ENCODE measurements around the gene STK35. TPM values are rescaled to one million over a fixed set of nuclear protein-coding genes. Genes with fewer than 3 reads are reported as not detected.

The STK35 gene
- total and polyA plus RNA-seq, 7 donors: 2.5 to 8.3 (median 4.8) TPM

DNA sequence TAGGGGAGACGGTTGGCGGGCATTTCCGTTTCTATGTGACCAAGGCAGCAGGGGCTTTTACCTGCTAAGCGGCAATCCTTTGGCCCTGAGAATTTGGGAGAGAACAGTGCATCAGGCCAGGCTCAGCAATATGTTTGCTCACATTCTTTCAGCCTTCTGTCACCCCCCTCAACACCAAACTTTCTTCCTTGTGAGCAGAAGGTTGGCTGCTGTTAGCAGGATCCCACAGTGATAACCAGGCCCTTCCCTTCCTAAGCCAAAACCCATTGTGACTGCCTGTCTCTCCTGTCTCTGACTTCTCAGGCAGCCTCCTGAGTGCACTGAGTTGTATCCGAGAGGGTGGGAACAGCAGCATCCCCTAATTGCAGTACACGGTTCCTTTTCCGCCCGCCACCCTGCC, 43.7 kb downstream of the STK35 start:
- Histone ChIP-seq H3K4me3 (no peak overlapping the region), H3K27me3 (ENCODE audit: insufficient read depth in 3 of 3, low read length in 2 of 3) (no peaks in the 10 kb centered on the region), H3K4me1 (peaks cover 29% of the 10 kb centered on the region), H3K36me3 (ENCODE audit: insufficient read depth in 1 of 2, low read depth in 1 of 2) (peaks cover 0 to 32% of the 10 kb centered on the region in 2 donors), H3K27ac (no peak overlapping the region), H3K9me3 (no peaks in the 10 kb centered on the region)
- intact Hi-C loops (cut with DNase I): no loop called here
- no peak for ATAC-seq
- TF ChIP-seq, protein P1, sequence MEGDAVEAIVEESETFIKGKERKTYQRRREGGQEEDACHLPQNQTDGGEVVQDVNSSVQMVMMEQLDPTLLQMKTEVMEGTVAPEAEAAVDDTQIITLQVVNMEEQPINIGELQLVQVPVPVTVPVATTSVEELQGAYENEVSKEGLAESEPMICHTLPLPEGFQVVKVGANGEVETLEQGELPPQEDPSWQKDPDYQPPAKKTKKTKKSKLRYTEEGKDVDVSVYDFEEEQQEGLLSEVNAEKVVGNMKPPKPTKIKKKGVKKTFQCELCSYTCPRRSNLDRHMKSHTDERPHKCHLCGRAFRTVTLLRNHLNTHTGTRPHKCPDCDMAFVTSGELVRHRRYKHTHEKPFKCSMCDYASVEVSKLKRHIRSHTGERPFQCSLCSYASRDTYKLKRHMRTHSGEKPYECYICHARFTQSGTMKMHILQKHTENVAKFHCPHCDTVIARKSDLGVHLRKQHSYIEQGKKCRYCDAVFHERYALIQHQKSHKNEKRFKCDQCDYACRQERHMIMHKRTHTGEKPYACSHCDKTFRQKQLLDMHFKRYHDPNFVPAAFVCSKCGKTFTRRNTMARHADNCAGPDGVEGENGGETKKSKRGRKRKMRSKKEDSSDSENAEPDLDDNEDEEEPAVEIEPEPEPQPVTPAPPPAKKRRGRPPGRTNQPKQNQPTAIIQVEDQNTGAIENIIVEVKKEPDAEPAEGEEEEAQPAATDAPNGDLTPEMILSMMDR (IDR thresholded peaks at IDR 0.05): no peak
- no peak for DNase-seq
- WGBS, 3 donors: 92 to 95% (median 95%) methylated on average over 8 of the region's 8 CpGs

DNA sequence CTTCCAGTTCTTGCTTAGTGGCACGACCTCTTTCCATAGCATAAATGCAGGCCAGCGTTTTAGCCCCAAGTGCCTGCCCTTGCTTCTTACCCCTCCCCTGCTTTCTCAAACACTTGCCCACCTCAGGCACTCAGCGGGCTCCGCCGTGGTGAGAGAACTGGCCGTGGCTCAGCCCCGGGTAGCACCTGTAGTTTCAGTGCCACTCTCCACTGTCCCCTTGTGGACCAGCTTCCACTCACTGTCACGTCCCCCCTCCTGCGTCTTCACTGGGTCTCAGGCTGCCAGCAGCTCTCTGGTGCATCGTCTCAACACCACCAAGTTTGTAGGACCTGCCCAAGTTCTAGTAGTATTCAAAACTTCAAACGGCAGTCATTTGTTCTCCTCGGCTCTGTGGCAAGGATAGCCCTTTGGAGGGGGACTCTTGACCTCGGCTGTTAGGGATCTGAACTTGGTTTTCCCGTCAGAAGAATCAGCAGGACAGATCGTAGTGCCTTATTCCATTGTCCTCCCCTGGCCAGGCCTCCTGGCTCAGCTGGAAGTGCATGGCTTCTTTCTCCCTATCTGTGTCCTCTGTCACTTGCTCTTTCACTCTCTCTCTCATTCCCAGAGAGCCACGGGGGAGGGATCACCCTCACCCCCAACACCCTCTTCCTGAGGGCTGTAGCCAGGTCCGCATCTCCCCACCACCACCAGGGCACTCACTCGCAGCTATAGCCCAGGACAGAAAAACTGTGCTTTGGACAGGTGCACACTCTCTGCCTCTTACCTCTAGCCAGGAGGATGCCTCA, 44.6 kb downstream of the STK35 start:
- TF ChIP-seq, protein P1 (IDR thresholded peaks at IDR 0.05): no peak
- Histone ChIP-seq H3K27me3 (ENCODE audit: insufficient read depth in 3 of 3, low read length in 2 of 3) (no peaks in the 10 kb centered on the region), H3K9me3 (no peaks in the 10 kb centered on the region), H3K4me1 (peaks cover 20% of the 10 kb centered on the region), H3K36me3 (ENCODE audit: insufficient read depth in 1 of 2, low read depth in 1 of 2) (peaks cover 0 to 32% of the 10 kb centered on the region in 2 donors), H3K4me3 (no peak overlapping the region), H3K27ac (no peak overlapping the region)
- intact Hi-C loops (cut with DNase I): no loop called here
- no peak for DNase-seq
- 90 to 95% (median 94%) methylated on average over 18 of the region's 18 CpGs for WGBS, 3 donors
- ATAC-seq: no peak

DNA sequence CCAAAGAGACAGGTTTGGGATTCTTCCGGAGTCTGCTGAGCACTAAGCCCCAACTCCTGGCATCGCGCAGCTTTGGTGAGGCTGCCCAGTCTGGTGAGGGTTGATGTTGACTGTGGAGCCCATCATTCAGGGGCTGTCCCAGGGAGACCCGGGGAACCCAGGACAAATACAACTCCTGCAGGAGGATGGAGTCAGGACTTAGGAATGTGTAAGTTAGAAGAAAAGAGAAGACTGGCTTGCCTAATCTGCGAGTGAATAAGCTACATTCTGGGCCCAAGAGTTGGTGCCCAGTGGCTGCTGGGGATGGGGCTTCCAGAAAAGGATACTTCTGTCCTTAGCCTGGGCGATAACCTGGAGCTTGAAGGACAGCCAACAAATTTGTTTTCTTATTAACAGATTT, 47.9 kb downstream of the STK35 start:
- TF ChIP-seq, protein P1 (IDR thresholded peaks at IDR 0.05): no peak
- peaks cover 0 to 23% of the 10 kb centered on the region in 2 donors for H3K36me3 ChIP-seq (ENCODE audit: insufficient read depth in 1 of 2, low read depth in 1 of 2)
- no peaks in the 10 kb centered on the region for H3K4me1 ChIP-seq
- DNase-seq (no peak), ATAC-seq (no peak)
- intact Hi-C loops (cut with DNase I): no loop called here
- no peak overlapping the region for H3K27ac ChIP-seq
- H3K27me3 ChIP-seq (ENCODE audit: insufficient read depth in 3 of 3, low read length in 2 of 3): no peaks in the 10 kb centered on the region
- no peak overlapping the region for H3K4me3 ChIP-seq
- WGBS, 3 donors: 92 to 98% (median 94%) methylated on average over 6 of the region's 6 CpGs
- H3K9me3 ChIP-seq: no peaks in the 10 kb centered on the region

DNA sequence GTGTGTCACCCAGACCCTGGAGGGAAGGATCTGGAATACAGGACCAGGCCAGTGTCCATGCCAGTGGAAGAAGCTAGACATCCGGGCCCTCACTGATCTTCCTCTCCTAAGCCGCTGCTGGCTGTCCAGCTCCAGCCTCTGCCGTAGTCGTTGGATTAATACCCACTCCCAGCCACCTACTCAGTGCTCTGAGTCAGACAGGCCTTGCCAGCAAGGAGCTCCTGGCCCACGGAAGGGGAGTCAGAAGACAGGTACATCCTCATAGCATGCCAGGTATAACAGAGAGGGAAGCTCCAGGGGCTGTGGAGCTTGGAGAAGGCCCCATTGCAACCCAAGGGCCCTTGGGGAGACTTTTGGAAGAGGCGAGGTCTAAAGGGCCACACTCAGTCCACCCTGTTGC, 49.0 kb downstream of the STK35 start:
- 89 to 94% (median 90%) methylated on average over 6 of the region's 6 CpGs for WGBS, 3 donors
- Histone ChIP-seq H3K36me3 (ENCODE audit: insufficient read depth in 1 of 2, low read depth in 1 of 2) (peaks cover 0 to 13% of the 10 kb centered on the region in 2 donors), H3K4me1 (no peaks in the 10 kb centered on the region), H3K27me3 (ENCODE audit: insufficient read depth in 3 of 3, low read length in 2 of 3) (no peaks in the 10 kb centered on the region), H3K9me3 (no peaks in the 10 kb centered on the region), H3K4me3 (no peak overlapping the region), H3K27ac (no peak overlapping the region)
- intact Hi-C loops (cut with DNase I): no loop called here
- TF ChIP-seq, protein P1 (IDR thresholded peaks at IDR 0.05): no peak
- ATAC-seq (no peak), DNase-seq (no peak)

Data from psoas muscle (tissue), 8 donors.